Retinal pigment epithelial cell (primary cell): ENCODE results near the gene NET1.

Experiments
- DNase-seq: peaks from one replicate; pipeline ENCODE4 v3.0.0-alpha.2; 2010; ENCODE audit warnings: low read depth
- H3K4me3 ChIP-seq: 2 replicates; pipeline ENCODE4 v1.5.1; 2011; ENCODE audit warnings: mild to moderate bottlenecking, low read length, control low read depth, moderate library complexity
- CTCF ChIP-seq: conservative IDR thresholded peaks from 2 replicates; pipeline ENCODE4 v1.5.1; 2011; ENCODE audit warnings: low read depth, low read length, control low read depth, inconsistent platforms

NET1 gene

GRCh38 chr10:5443429-5443828 lies 31.1 kb downstream of the NET1 start:
- H3K4me3 ChIP-seq: no peak overlapping the region
- no peak for DNase-seq
- TF ChIP-seq CTCF: no peak

- H3K4me3 ChIP-seq: no peak overlapping the region
- TF ChIP-seq CTCF: no peak
- DNase-seq: no peak
These were observed 32.6 kb downstream of the NET1 start for GRCh38 chr10:5445006-5445405.

GRCh38 chr10:5446390-5446926 lies 34.1 kb downstream of the NET1 start:
- H3K4me3 ChIP-seq: peak overlapping the region; percentile 81
- TF ChIP-seq CTCF: no peak
- peak; percentile 70 for DNase-seq

GRCh38 chr10:5447056-5447455 lies 34.7 kb downstream of the NET1 start:
- DNase-seq: no peak
- peak overlapping the region; percentile 81 for H3K4me3 ChIP-seq
- TF ChIP-seq CTCF: no peak

- H3K4me3 ChIP-seq: peak overlapping the region; percentile 81
- DNase-seq: no peak
- no peak for TF ChIP-seq CTCF
These were observed 35.3 kb downstream of the NET1 start for GRCh38 chr10:5447611-5448071.

GRCh38 chr10:5448333-5449001 lies 36.1 kb downstream of the NET1 start:
- no peak for TF ChIP-seq CTCF
- DNase-seq: no peak
- peak overlapping the region; percentile 81 for H3K4me3 ChIP-seq

GRCh38 chr10:5449227-5449626 lies 36.9 kb downstream of the NET1 start:
- peak overlapping the region; percentile 81 for H3K4me3 ChIP-seq
- no peak for DNase-seq
- TF ChIP-seq CTCF: no peak
